ENCODE measurements around the gene POU2F3. TPM values are rescaled to one million over a fixed set of nuclear protein-coding genes. Genes with fewer than 3 reads are reported as not detected.

POU2F3 gene
- total and polyA plus RNA-seq, 2 of the 13 experiments (the other 11 are each of a cell fraction or from before 2014, with no cell fraction given): not detected

DNA sequence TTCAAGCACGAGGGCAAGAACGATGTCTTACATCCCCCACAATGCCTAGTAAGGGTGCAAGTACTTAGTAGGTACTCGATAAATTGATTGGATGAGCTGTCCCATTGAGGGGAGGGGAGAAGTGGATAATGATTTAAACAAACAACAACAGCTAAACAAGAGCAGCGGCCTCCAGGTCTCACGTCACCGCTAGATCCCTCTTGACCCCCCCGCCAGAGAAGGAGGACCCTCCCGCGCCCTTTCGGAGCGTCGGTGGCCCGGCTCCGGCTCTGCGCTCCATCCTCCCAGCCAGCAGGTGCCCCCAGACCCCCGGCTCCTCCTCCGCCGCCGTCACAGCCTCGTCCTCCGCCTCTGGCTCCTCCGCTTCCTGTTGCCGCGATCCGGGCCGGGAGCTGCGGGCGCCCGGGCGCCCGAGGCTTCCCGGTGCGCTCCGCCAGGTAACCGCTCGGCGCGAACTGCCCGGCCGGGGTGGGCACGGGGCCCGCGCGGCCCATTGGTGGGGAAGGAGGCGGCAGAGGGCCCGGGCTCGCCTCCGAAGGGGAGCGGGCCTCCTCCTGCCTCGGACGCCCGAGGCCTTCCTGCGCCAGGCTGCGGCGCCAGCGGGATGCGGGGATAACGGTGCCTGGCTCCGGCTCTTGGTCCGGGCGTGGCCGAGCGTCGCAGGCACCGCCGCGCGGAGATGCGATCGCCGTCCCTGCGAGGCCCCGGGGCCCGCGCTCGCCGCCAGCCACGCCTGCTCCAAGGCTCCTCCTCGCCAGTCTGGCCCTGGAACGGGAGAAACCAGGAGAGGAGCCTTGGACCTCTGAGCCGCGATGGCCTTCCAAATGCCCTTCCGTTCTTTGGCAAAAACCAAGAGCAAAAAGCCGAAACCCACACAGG, 85.2 kb downstream of the POU2F3 start, which contains the start of gene TLCD5 (continued):
- TF ChIP-seq TARDBP (CRISPR knock-in tag; IDR thresholded peaks at IDR 0.05) (peak; percentile 21; the same call in 1 of the 2 replicates), ZNF878 (CRISPR knock-in tag; IDR thresholded peaks at IDR 0.05) (no peak), FOXA3 (CRISPR knock-in tag; IDR thresholded peaks at IDR 0.05) (no peak), ZSCAN25 (CRISPR knock-in tag; IDR thresholded peaks at IDR 0.05) (no peak), PRPF4 (IDR thresholded peaks at IDR 0.05; ENCODE audit: low read depth, low read length, poor library complexity, severe bottlenecking) (no peak), ZNF503 (CRISPR knock-in tag; IDR thresholded peaks at IDR 0.05) (no peak; the same call in 1 of the 2 replicates), ZHX2 (IDR thresholded peaks at IDR 0.05; ENCODE audit: low read depth) (no peak), ZHX2 (CRISPR knock-in tag; IDR thresholded peaks at IDR 0.05; ENCODE audit: borderline replicate concordance) (peak; percentile 77; the same call in 1 of the 2 replicates), RBAK (CRISPR knock-in tag; IDR thresholded peaks at IDR 0.05) (no peak), ESRRA (CRISPR knock-in tag; IDR thresholded peaks at IDR 0.05; ENCODE audit: low read depth) (no peak), JDP2 (CRISPR knock-in tag; IDR thresholded peaks at IDR 0.05; ENCODE audit: borderline replicate concordance) (no peak), TMF1 (CRISPR knock-in tag; IDR thresholded peaks at IDR 0.05; ENCODE audit: low read depth) (no peak; the same call in 1 of the 2 replicates)
- TF ChIP-seq, protein P1, sequence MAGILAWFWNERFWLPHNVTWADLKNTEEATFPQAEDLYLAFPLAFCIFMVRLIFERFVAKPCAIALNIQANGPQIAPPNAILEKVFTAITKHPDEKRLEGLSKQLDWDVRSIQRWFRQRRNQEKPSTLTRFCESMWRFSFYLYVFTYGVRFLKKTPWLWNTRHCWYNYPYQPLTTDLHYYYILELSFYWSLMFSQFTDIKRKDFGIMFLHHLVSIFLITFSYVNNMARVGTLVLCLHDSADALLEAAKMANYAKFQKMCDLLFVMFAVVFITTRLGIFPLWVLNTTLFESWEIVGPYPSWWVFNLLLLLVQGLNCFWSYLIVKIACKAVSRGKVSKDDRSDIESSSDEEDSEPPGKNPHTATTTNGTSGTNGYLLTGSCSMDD (CRISPR knock-in tag; IDR thresholded peaks at IDR 0.05): no peak
- TF ChIP-seq, protein P2, sequence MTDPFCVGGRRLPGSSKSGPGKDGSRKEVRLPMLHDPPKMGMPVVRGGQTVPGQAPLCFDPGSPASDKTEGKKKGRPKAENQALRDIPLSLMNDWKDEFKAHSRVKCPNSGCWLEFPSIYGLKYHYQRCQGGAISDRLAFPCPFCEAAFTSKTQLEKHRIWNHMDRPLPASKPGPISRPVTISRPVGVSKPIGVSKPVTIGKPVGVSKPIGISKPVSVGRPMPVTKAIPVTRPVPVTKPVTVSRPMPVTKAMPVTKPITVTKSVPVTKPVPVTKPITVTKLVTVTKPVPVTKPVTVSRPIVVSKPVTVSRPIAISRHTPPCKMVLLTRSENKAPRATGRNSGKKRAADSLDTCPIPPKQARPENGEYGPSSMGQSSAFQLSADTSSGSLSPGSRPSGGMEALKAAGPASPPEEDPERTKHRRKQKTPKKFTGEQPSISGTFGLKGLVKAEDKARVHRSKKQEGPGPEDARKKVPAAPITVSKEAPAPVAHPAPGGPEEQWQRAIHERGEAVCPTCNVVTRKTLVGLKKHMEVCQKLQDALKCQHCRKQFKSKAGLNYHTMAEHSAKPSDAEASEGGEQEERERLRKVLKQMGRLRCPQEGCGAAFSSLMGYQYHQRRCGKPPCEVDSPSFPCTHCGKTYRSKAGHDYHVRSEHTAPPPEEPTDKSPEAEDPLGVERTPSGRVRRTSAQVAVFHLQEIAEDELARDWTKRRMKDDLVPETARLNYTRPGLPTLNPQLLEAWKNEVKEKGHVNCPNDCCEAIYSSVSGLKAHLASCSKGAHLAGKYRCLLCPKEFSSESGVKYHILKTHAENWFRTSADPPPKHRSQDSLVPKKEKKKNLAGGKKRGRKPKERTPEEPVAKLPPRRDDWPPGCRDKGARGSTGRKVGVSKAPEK (CRISPR knock-in tag; IDR thresholded peaks at IDR 0.05; ENCODE audit: borderline replicate concordance): no peak
- TF ChIP-seq, protein P3, sequence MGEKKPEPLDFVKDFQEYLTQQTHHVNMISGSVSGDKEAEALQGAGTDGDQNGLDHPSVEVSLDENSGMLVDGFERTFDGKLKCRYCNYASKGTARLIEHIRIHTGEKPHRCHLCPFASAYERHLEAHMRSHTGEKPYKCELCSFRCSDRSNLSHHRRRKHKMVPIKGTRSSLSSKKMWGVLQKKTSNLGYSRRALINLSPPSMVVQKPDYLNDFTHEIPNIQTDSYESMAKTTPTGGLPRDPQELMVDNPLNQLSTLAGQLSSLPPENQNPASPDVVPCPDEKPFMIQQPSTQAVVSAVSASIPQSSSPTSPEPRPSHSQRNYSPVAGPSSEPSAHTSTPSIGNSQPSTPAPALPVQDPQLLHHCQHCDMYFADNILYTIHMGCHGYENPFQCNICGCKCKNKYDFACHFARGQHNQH (CRISPR knock-in tag; IDR thresholded peaks at IDR 0.05): no peak
